ENCODE results near the gene VPS39.

VPS39 gene

DNA sequence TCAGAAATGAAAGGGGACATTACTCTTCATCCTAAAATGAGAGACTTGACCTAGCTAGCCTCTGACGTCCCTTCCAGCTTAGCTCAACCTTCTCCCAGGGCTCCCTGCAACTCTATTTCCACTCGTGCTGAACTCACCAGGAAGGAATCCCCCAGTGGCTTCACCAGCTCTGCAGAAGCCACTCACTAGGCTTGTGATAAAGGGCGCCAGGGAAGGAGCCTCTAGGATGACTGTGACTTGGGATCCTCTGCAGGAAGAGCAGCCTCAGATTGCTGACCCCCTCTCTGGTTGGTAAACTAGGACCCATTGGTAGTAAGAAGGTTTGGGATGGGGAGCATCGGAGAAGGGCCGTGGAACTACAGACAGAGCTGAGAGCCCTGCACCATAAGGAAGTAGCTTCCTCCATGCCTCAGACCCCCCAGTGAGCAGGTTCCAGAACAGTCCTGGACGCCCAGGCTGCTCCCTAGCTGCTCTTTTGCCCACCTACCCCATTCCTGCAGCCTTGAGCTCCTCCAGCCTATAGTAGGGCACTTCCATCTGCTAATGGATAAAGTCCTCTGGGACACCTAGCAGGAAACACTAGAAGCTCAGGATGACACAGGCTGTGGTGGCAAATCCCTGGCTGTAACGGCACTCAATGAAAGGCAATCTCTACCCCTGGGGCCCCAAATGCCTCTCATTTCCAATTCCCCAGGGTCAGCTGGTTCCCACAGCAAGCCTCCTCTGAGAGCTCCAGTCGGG is 77.7 kb downstream of the VPS39 start:
- DNase-seq (ENCODE audit: low read depth), result no peak

- no peak for DNase-seq (ENCODE audit: low read depth)
Measured at GRCh38 chr15:42129364-42129763, 78.7 kb downstream of the VPS39 start.

GRCh38 chr15:42128476-42128875 is 79.6 kb downstream of the VPS39 start:
- no peak for DNase-seq (ENCODE audit: low read depth)

DNA sequence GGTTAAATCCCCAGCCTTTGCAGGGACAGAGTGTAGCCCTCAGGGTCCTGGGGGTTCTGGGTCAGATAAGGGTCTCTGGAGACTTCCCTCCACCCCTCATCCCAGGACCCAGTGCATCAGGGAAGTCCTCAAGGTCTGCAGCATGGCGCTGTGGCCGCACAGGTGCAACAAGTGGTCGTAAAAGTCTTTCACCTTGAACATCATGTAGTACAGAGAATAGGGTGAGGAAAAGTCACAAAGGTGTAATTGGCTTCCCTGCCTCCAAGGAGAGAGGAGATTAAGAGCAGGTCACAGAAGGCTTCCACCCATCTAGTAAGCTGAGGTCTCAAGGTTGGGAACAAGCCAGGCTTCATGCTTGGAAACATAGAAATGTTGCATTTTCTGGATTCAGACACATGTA is 84.6 kb downstream of the VPS39 start:
- DNase-seq (ENCODE audit: low read depth), result no peak

DNA sequence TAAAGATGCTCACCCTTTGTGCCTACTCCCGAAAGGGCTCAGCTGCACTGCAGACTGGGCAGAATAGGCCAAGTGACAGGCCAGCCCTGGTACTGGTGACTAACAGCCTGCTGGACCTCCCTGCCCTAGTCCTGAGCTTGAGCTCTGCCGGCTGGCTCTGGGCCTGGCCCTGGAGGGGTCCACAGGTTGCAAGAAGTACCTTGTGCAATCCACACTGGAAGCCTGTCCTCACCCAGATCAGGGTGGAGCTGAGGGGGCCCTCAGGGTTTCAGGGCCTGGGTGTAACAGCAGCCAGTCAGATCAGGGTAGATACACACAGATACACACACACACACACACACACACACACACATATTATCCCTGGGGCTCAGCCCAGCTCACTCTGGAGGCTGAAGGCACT is 86.4 kb downstream of the VPS39 start:
- DNase-seq (ENCODE audit: low read depth), result no peak

DNA sequence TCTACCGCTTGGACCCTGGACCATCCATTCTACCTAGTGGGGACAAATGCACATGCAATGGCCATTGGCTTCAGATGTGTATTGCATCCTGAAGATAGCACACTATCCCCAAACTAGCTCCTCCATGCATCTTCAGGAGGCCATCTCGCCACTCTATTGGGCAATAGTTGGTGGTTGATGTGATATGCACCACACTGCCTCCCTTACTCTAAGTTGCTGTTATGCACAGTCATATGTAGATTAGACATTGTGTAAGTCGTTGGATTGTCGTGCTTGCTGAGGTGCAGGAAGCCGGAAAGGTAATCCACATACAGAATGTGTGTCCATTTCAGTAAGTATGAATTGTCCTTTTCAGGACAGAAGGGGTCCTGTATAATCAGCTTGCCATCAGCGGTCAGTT is 87.1 kb downstream of the VPS39 start:
- no peak for DNase-seq (ENCODE audit: low read depth)

DNA sequence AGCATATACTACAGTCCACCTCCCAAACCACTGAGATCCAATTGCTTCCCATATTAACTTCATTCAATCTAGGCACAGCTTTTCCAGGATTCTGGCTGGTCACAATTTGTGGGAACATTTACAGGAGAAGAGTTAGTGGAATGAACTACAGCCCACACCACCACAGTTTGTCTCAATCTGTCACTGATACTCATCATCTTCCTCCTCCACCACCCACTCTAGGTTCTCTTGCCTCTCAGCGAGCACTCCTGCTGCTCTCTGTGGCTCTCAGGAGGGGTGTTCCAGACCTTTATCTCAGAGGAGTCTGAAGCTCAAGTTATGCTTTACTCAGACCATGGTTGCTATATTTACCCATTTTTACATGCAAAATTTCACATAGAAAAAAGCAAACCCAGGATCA is 87.8 kb downstream of the VPS39 start:
- no peak for DNase-seq (ENCODE audit: low read depth)

DNA sequence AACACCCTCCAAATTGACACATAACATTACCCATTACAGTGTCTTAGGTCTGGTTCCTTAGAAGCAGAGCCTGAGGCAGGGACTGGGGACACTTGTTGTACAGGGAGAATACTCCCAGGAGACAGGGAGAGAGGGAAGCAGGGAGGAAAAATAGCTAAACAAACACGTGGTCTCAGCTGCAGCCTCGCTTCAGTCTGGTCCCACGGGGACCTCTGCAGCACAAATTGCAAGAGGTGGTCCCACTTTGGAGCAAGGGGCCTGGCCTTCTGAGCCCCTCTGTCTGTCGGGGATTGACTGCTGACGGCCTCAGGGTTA is 88.7 kb downstream of the VPS39 start:
- no peak for DNase-seq (ENCODE audit: low read depth)

GRCh38 chr15:42118650-42119445 is 89.3 kb downstream of the VPS39 start:
- DNase-seq (ENCODE audit: low read depth), result no peak

DNA sequence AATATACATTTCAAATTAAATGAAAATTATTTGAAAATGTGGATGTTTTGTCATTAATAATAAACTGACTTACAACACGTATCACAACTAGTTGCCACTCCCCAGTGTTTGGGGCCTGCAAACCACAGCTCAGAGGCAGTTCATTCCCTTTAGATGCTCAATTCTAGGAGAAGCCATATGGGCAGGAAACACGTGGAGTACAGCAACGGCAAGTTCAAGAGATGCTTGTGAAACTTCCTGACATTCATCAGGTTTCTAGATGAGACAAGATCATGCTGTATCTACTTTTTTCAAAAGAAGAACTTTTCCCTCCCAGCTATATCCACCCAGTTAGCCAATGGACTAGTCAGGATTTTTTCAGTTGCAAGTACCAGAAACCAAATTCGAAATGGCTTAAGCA is 96.2 kb downstream of the VPS39 start:
- no peak for DNase-seq (ENCODE audit: low read depth)

GRCh38 chr15:42110367-42110766 is 97.7 kb downstream of the VPS39 start:
- no peak for DNase-seq (ENCODE audit: low read depth)

DNA sequence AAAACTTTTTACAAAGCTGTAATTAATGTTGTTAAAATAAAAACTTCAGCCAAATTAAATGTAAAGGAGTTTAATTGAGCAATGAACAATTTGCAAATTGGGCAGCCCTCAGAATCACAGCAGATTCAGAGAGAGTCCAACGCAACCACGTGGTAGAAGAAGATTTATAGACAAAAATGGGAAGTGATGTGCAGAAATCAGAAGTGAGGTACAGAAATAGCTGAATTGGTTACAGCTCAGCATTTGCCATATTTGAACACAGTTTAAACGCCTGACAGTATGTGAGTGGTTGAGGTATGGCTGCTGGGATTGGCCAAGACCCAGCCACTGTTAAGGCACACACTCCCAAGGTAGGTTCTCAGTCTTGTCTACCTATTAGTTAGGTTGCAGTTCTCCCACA is 99.3 kb downstream of the VPS39 start:
- DNase-seq (ENCODE audit: low read depth), result no peak

Data from fibroblast of the conjunctiva (primary cell).